PC-3 (cell line): ENCODE measurements around the gene ST7. TPM values are rescaled to one million over a fixed set of nuclear protein-coding genes. Genes with fewer than 3 reads are reported as not detected.

Experiments used
- ATAC-seq: fragments of 200-7000 bp; cut with Tn5 transposase; 2 replicates; pipeline ENCODE4 v1.9.1; 2020; ENCODE audit warnings: mild to moderate bottlenecking, moderate library complexity
- BruUV-seq: library from RNA; stranded (reverse); fragments of 400-500 nt; replicated peaks from 2 replicates; lab custom pipeline; 2021; lab: Mats Ljungman, UMichigan
- CTCF ChIA-PET: fragments of 300-600 bp; sonication (Branson Sonifier 250); formaldehyde crosslinking; loops from one replicate; lab custom pipeline; 2022; ENCODE audit warnings: antibody characterized with exemption; lab: Charles Lee
- POLR2A ChIA-PET: fragments of 300-600 bp; sonication (Branson Sonifier 250); formaldehyde crosslinking; loops from one replicate; lab custom pipeline; 2022; ENCODE audit warnings: antibody characterized with exemption; ENCODE audit not compliant: unreplicated experiment; lab: Charles Lee
- DNase-seq: peaks from one replicate; pipeline ENCODE4 v3.0.0-alpha.2; 2015
- H2AFZ ChIP-seq: fragments of 300-600 bp; sonication (generic); 2 replicates; pipeline ENCODE4 v1.6.0; 2016; ENCODE audit warnings: antibody characterized with exemption, low read length
- H3F3A ChIP-seq: fragments of 300-600 bp; sonication (generic); one replicate; pipeline ENCODE4 v1.6.0; 2017; ENCODE audit warnings: antibody characterized with exemption, low read length, control low read depth, mild to moderate bottlenecking; ENCODE audit not compliant: unreplicated experiment
- H3K27ac ChIP-seq: fragments of 300-600 bp; sonication (generic); 2 replicates; pipeline ENCODE4 v1.5.1; 2016; ENCODE audit warnings: mild to moderate bottlenecking, low read length
- H3K27me3 ChIP-seq: fragments of 300-600 bp; sonication (generic); 2 replicates; pipeline ENCODE4 v1.6.1; 2016; ENCODE audit warnings: low read length, mixed read lengths
- H3K36me3 ChIP-seq: fragments of 300-600 bp; sonication (generic); 2 replicates; pipeline ENCODE4 v1.6.1; 2016; ENCODE audit warnings: low read depth, mixed run types, low read length, mixed read lengths
- H3K4me1 ChIP-seq: fragments of 300-600 bp; sonication (generic); 2 replicates; pipeline ENCODE4 v1.5.1; 2016; ENCODE audit warnings: low read length; ENCODE audit not compliant: insufficient read depth
- H3K4me2 ChIP-seq: fragments of 300-600 bp; sonication (generic); 2 replicates; pipeline ENCODE4 v1.6.0; 2016; ENCODE audit warnings: low read length
- H3K4me3 ChIP-seq: fragments of 300-600 bp; sonication (generic); 2 replicates; pipeline ENCODE4 v1.5.1; 2016; ENCODE audit warnings: mild to moderate bottlenecking, low read length, mixed read lengths
- H3K79me2 ChIP-seq: fragments of 300-600 bp; sonication (generic); 2 replicates; pipeline ENCODE4 v1.6.1; 2017; ENCODE audit warnings: low read length, mixed read lengths
- H3K9ac ChIP-seq: fragments of 300-600 bp; sonication (generic); 2 replicates; pipeline ENCODE4 v1.6.0; 2016; ENCODE audit warnings: mild to moderate bottlenecking, low read length
- H3K9me2 ChIP-seq: fragments of 300-600 bp; sonication (generic); replicated peaks from 2 replicates; pipeline ENCODE4 v1.6.1; 2016; ENCODE audit warnings: mixed run types, low read length, mixed read lengths
- H3K9me3 ChIP-seq: fragments of 300-600 bp; sonication (generic); 2 replicates; pipeline ENCODE4 v1.6.1; 2016; ENCODE audit warnings: low read length, mixed read lengths
- H4K20me1 ChIP-seq: fragments of 300-600 bp; sonication (generic); 2 replicates; pipeline ENCODE4 v1.6.1; 2016; ENCODE audit warnings: low read length, mixed read lengths
- CTCF ChIP-seq: fragments of 300-600 bp; sonication (generic); conservative IDR thresholded peaks from 2 replicates; pipeline ENCODE4 v1.5.1; 2017; ENCODE audit warnings: antibody characterized with exemption, low read depth, mild to moderate bottlenecking, low read length
- EZH2 ChIP-seq: fragments of 300-600 bp; sonication (generic); IDR thresholded peaks from one replicate; pipeline ENCODE4 v1.6.1; 2017; ENCODE audit warnings: antibody characterized with exemption, mild to moderate bottlenecking, low read length; ENCODE audit not compliant: unreplicated experiment
- EZH2phosphoT487 ChIP-seq: fragments of 300-600 bp; sonication (generic); IDR thresholded peaks from 2 replicates; pipeline ENCODE4 v1.6.1; 2018; ENCODE audit warnings: mild to moderate bottlenecking, antibody characterized with exemption, low read length, borderline replicate concordance
- intact Hi-C: fragments of 100-400 bp; cut with micrococcal nuclease; formaldehyde crosslinking; loops from 2 replicates; pipeline ENCODE4 v1.9.0; 2023
- total RNA-seq: library from RNA; depleted of rRNA; stranded (reverse); fragments of >200 nt; gene quantifications from 2 replicates; pipeline ENCODE4 v1.2.3, GENCODE V29; 2014

ST7 gene
- total RNA-seq, 1 experiment from 2014 or later = 19.7 TPM

DNA sequence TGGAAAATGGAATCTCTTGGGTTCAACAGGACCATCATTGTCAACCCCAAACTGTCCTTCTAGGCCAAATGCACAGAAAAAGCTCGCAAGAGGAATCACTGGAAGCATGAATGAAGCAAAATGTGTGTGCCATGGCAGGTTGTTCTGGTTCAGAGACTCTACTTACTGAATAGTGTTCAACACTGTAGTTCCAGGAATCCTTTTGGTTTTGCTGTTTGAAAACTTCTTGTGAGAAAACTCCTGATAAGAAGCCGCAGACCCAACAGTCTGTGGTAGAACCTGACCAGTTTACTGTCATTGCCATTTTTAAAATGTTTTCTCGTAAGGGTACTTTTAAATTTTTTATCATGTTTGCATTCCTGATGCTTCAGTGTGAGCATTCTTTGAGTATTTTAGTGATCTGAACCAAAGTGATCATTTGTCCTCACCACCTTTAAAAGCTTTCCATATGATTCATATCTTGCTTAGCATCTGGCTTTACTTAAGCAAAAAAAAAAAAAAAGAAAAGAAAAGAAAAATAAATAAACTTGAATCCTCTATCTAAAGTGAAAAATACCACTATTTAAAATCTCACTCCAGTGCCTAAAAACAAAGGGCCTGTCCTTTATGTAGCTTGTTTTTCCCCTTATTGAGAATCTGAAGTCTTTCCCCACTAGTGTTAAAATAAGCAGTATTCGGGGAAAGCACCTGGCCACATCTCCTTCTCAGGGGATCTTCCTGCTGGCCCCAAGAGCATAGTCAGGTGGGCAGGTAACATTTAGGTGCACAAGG, 277.2 kb downstream of the ST7 start:
- H3K79me2 ChIP-seq = no peaks in the 10 kb centered on the region
- ChIA-PET CTCF (interaction anchor here (0.7 kb wide), 1 partner anchor 18 kb away, joined by 3 read pairs; no protein-coding TSS in a partner anchor), POLR2A (no interaction called here)
- H3K9me2 ChIP-seq = no peaks in the 10 kb centered on the region
- no peaks in the 10 kb centered on the region for H3K27me3 ChIP-seq
- BruUV-seq = no TSS peak
- DNase-seq (no peak), ATAC-seq (no peak)
- TF ChIP-seq EZH2phosphoT487 = no peak
- H3K9me3 ChIP-seq = no peaks in the 10 kb centered on the region
- no peak overlapping the region for H3K9ac ChIP-seq
- H2AFZ ChIP-seq = no peak overlapping the region
- intact Hi-C loops = no loop called here
- H3F3A ChIP-seq = no peaks in the 10 kb centered on the region
- H4K20me1 ChIP-seq = no peaks in the 10 kb centered on the region
- no peak overlapping the region for H3K4me2 ChIP-seq
- H3K36me3 ChIP-seq = no peaks in the 10 kb centered on the region
- H3K4me1 ChIP-seq = no peaks in the 10 kb centered on the region
- H3K4me3 ChIP-seq = no peak overlapping the region
- no peak overlapping the region for H3K27ac ChIP-seq

- no peaks in the 10 kb centered on the region for H3K9me2 ChIP-seq
- intact Hi-C loops = no loop called here
- H3K36me3 ChIP-seq = no peaks in the 10 kb centered on the region
- ChIA-PET POLR2A (no interaction called here), CTCF (interaction anchor here (0.7 kb wide), 1 partner anchor 18 kb away, joined by 3 read pairs; no protein-coding TSS in a partner anchor)
- no peaks in the 10 kb centered on the region for H3K9me3 ChIP-seq
- H2AFZ ChIP-seq = no peak overlapping the region
- no peak overlapping the region for H3K4me2 ChIP-seq
- BruUV-seq = no TSS peak
- H3K9ac ChIP-seq = no peak overlapping the region
- no peaks in the 10 kb centered on the region for H3F3A ChIP-seq
- H3K4me3 ChIP-seq = no peak overlapping the region
- no peaks in the 10 kb centered on the region for H3K79me2 ChIP-seq
- no peak overlapping the region for H3K27ac ChIP-seq
- DNase-seq (no peak), ATAC-seq (no peak)
- TF ChIP-seq EZH2 (no peak), EZH2phosphoT487 (no peak), CTCF (no peak)
- no peaks in the 10 kb centered on the region for H3K4me1 ChIP-seq
- no peaks in the 10 kb centered on the region for H3K27me3 ChIP-seq
- H4K20me1 ChIP-seq = no peaks in the 10 kb centered on the region
Observed at GRCh38 chr7:117231047-117231359, 277.7 kb downstream of the ST7 start.

- ATAC-seq = no peak
Observed at GRCh38 chr7:117237646-117238045, 284.3 kb downstream of the ST7 start.

More at GRCh38 chr7:117237646-117238045, 284.3 kb downstream of the ST7 start:
- Histone ChIP-seq H2AFZ (no peak overlapping the region), H3K27ac (no peak overlapping the region), H3K9me2 (no peaks in the 10 kb centered on the region), H3K4me1 (no peaks in the 10 kb centered on the region), H4K20me1 (no peaks in the 10 kb centered on the region), H3F3A (no peaks in the 10 kb centered on the region), H3K9me3 (no peaks in the 10 kb centered on the region), H3K9ac (no peak overlapping the region), H3K79me2 (no peaks in the 10 kb centered on the region), H3K4me2 (no peak overlapping the region), H3K36me3 (no peaks in the 10 kb centered on the region), H3K4me3 (no peak overlapping the region), H3K27me3 (no peaks in the 10 kb centered on the region)
- intact Hi-C loops = no loop called here
- POLR2A ChIA-PET = no interaction called here
- TF ChIP-seq CTCF (no peak), EZH2phosphoT487 (no peak), EZH2 (no peak)
- CTCF ChIA-PET = no interaction called here
- no peak for DNase-seq
- BruUV-seq = no TSS peak
